B cell (primary cell): ENCODE data around the gene H2BK1. TPM values are rescaled to one million over a fixed set of nuclear protein-coding genes. Genes with fewer than 3 reads are reported as not detected.

ENCODE experiments used
- ATAC-seq: fragments of 200-7000 bp; cut with Tn5 transposase; one replicate; pipeline ENCODE4 v1.10.0; 2021; ENCODE audit warnings: low read depth, mild to moderate bottlenecking, moderate number of reproducible peaks, moderate library complexity
- CTCF ChIA-PET: fragments of 350-600 bp; sonication (Branson Sonifier 250); formaldehyde crosslinking; loops from one replicate; lab custom pipeline; 2021; ENCODE audit warnings: antibody characterized with exemption, inconsistent platforms; lab: Charles Lee
- POLR2A ChIA-PET: fragments of 350-600 bp; sonication (Branson Sonifier 250); formaldehyde crosslinking; loops from one replicate; lab custom pipeline; 2021; ENCODE audit warnings: antibody characterized with exemption; lab: Charles Lee
- DNase-seq: peaks from one replicate; pipeline ENCODE4 v3.0.0; 2013
- H2AFZ ChIP-seq: 2 replicates; pipeline ENCODE4 v1.6.1; 2012; ENCODE audit warnings: mild to moderate bottlenecking, low read depth, low read length; ENCODE audit not compliant: insufficient read depth, poor library complexity, severe bottlenecking
- H3K27ac ChIP-seq, 2 donors: 1 replicate in 1 of 2; 2 replicates in 1 of 2; pipeline ENCODE4 v1.5.1; 2012 to 2013; ENCODE audit warnings: low read length in 2 of 2, mild to moderate bottlenecking in 2 of 2, moderate library complexity in 1 of 2
- H3K27me3 ChIP-seq, 4 experiments: fragments of 200-600 bp in 1 of 4; sonication (generic) in 1 of 4; replicated peaks in 1 of 4; 1 replicate in 2 of 4; 2 replicates in 2 of 4; pipeline versions ENCODE4 v1.6.1 to v1.7.0; 2013 to 2016; ENCODE audit warnings: low read length in 3 of 4, mild to moderate bottlenecking in 2 of 4, mixed read lengths in 1 of 4, moderate library complexity in 1 of 4; ENCODE audit not compliant: insufficient read depth in 4 of 4, control insufficient read depth in 3 of 4; ENCODE audit errors: control extremely low read depth in 1 of 4
- H3K36me3 ChIP-seq, 2 experiments: replicated peaks in 1 of 2; 1 replicate in 1 of 2; 2 replicates in 1 of 2; pipeline versions ENCODE4 v1.6.1 to v1.7.1; 2013; ENCODE audit warnings: low read length in 1 of 2; ENCODE audit not compliant: insufficient read depth in 2 of 2, control insufficient read depth in 1 of 2; ENCODE audit errors: control extremely low read depth in 1 of 2, extremely low read depth in 1 of 2
- H3K4me1 ChIP-seq, 2 donors: fragments of 200-600 bp in 1 of 2; sonication (generic) in 1 of 2; 1 replicate in 1 of 2; 2 replicates in 1 of 2; pipeline versions ENCODE4 v1.5.1 to v1.6.1; 2013 to 2017; ENCODE audit warnings: low read length in 2 of 2; ENCODE audit not compliant: control insufficient read depth in 2 of 2, insufficient read depth in 2 of 2
- H3K4me2 ChIP-seq: replicated peaks from 2 replicates; pipeline ENCODE3; 2012; ENCODE audit warnings: mild to moderate bottlenecking, low read depth, low read length; ENCODE audit not compliant: poor library complexity, severe bottlenecking
- H3K4me3 ChIP-seq, 5 experiments: fragments of 200-600 bp in 1 of 5; sonication (generic) in 1 of 5; 1 replicate in 3 of 5; 2 replicates in 2 of 5; pipeline versions ENCODE4 v1.5.1 to v1.7.0; 2011 to 2016; ENCODE audit warnings: low read length in 4 of 5, mild to moderate bottlenecking in 4 of 5, low read depth in 2 of 5, control low read depth in 1 of 5, moderate library complexity in 1 of 5; ENCODE audit not compliant: insufficient read depth in 1 of 5; ENCODE audit errors: control extremely low read depth in 1 of 5, extremely low read depth in 1 of 5
- H3K79me2 ChIP-seq: fragments of 200-600 bp; sonication (generic); one replicate; pipeline ENCODE4 v1.6.0; 2016; ENCODE audit warnings: low read length; ENCODE audit not compliant: control insufficient read depth, insufficient read depth
- H3K9ac ChIP-seq: fragments of 200-600 bp; sonication (generic); 2 replicates; pipeline ENCODE4 v1.6.1; 2017; ENCODE audit warnings: mild to moderate bottlenecking, low read length, moderate library complexity
- H3K9me3 ChIP-seq, 3 donors: one replicate each; pipeline versions ENCODE4 v1.6.1 to v1.7.1; 2013; ENCODE audit warnings: low read length in 2 of 3; ENCODE audit not compliant: control insufficient read depth in 2 of 3, insufficient read depth in 1 of 3; ENCODE audit errors: control extremely low read depth in 1 of 3
- H4K20me1 ChIP-seq: 2 replicates; pipeline ENCODE4 v1.6.0; 2012; ENCODE audit warnings: mild to moderate bottlenecking, low read length; ENCODE audit not compliant: insufficient read depth, control insufficient read depth, poor library complexity, severe bottlenecking
- H3K27ac Mint-ChIP-seq: one replicate; pipeline ENCODE4 v1.8.0; 2021; ENCODE audit warnings: mixed read lengths
- H3K27me3 Mint-ChIP-seq: one replicate; pipeline ENCODE4 v1.8.0; 2021; ENCODE audit warnings: mixed read lengths
- H3K4me1 Mint-ChIP-seq: one replicate; pipeline ENCODE4 v1.8.0; 2021; ENCODE audit warnings: mixed read lengths
- H3K4me3 Mint-ChIP-seq: one replicate; pipeline ENCODE4 v1.8.0; 2021; ENCODE audit warnings: mixed read lengths
- H3K9me3 Mint-ChIP-seq: one replicate; pipeline ENCODE4 v1.8.0; 2022; ENCODE audit warnings: mixed read lengths; ENCODE audit not compliant: insufficient read depth
- EZH2 ChIP-seq: IDR thresholded peaks from 2 replicates; pipeline ENCODE4 v1.6.1; 2012; ENCODE audit warnings: borderline replicate concordance, low read depth, mild to moderate bottlenecking, moderate library complexity, low read length; ENCODE audit not compliant: insufficient read depth, poor library complexity, severe bottlenecking
- WGBS: methylation state at CpG from one replicate; pipeline ENCODE4 v1.1.5; 2013; ENCODE audit warnings: missing lambda C conversion rate; ENCODE audit not compliant: insufficient coverage; 5-methylcytosine and 5-hydroxymethylcytosine counted together
- intact Hi-C: fragments of 100-400 bp; cut with micrococcal nuclease; formaldehyde crosslinking; loops from one replicate; pipeline ENCODE4 v1.10.0; 2022
- polyA plus RNA-seq: library from polyadenylated mRNA; depleted of rRNA; stranded (reverse); fragments of >200 nt; gene quantifications from 2 replicates; pipeline ENCODE4 v1.2.3, GENCODE V29; 2012
- total RNA-seq, 2 donors: library from RNA; stranded (reverse); fragments of 120-200 nt in 1 of 2; gene quantifications; 1 replicate in 1 of 2; 2 replicates in 1 of 2; pipeline versions ENCODE4 v1.2.3 to v1.2.4, GENCODE V29; 2013 to 2022
- TF ChIP-seq, protein P1 (sequence below): fragments of 200-600 bp; IDR thresholded peaks from one replicate; pipeline ENCODE4 v1.8.0; 2022; ENCODE audit warnings: antibody characterized with exemption, mild to moderate bottlenecking

The H2BK1 gene
- total and polyA plus RNA-seq, 2 donors (not counting 1 experiment from before 2014, with no cell fraction given): 4.2 TPM; not detected in 1

DNA sequence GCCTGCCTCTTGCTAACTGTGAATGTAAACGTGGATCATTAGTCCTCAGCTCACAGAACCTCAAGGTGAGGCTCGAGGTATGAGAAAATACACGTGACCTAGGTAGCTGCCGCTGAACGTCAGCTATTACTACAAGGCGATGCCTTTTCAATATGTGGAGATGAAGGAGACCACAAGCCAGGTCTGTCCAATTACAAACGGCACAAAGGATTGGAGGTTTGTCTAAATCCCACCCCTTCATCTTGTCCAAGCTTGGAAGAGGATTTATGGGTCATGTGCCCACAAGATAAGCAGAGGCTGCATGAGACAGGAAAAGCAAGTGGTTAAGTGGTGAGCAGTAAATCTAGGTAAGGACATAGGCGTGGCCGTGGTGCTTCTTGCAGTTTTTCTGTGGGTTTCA lies 3.4 kb downstream of the H2BK1 start:
- no peaks in the 10 kb centered on the region for H3K4me1 ChIP-seq
- TF ChIP-seq, protein P1, sequence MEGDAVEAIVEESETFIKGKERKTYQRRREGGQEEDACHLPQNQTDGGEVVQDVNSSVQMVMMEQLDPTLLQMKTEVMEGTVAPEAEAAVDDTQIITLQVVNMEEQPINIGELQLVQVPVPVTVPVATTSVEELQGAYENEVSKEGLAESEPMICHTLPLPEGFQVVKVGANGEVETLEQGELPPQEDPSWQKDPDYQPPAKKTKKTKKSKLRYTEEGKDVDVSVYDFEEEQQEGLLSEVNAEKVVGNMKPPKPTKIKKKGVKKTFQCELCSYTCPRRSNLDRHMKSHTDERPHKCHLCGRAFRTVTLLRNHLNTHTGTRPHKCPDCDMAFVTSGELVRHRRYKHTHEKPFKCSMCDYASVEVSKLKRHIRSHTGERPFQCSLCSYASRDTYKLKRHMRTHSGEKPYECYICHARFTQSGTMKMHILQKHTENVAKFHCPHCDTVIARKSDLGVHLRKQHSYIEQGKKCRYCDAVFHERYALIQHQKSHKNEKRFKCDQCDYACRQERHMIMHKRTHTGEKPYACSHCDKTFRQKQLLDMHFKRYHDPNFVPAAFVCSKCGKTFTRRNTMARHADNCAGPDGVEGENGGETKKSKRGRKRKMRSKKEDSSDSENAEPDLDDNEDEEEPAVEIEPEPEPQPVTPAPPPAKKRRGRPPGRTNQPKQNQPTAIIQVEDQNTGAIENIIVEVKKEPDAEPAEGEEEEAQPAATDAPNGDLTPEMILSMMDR: no peak
- no peak for TF ChIP-seq EZH2
- H3K4me3 ChIP-seq: no peak overlapping the region
- Mint-ChIP-seq H3K27me3 (peaks cover 18% of the 10 kb centered on the region), H3K4me3 (no peak overlapping the region), H3K4me1 (no peaks in the 10 kb centered on the region), H3K27ac (no peak overlapping the region), H3K9me3 (no peaks in the 10 kb centered on the region)
- no peak overlapping the region for H3K27ac ChIP-seq
- no peak overlapping the region for H3K4me2 ChIP-seq
- H3K9ac ChIP-seq: no peak overlapping the region
- no peak overlapping the region for H2AFZ ChIP-seq
- intact Hi-C loops: no loop called here
- peaks cover 0 to 22% (median 1%) of the 10 kb centered on the region in 4 experiments for H3K27me3 ChIP-seq
- no peaks in the 10 kb centered on the region for H3K79me2 ChIP-seq
- POLR2A ChIA-PET: no interaction called here
- H4K20me1 ChIP-seq: no peaks in the 10 kb centered on the region
- WGBS: 13% methylated on average over 6 of the region's 9 CpGs
- H3K36me3 ChIP-seq: no peaks in the 10 kb centered on the region
- no peaks in the 10 kb centered on the region for H3K9me3 ChIP-seq
- DNase-seq (no peak), ATAC-seq (no peak)
- CTCF ChIA-PET: no interaction called here

DNA sequence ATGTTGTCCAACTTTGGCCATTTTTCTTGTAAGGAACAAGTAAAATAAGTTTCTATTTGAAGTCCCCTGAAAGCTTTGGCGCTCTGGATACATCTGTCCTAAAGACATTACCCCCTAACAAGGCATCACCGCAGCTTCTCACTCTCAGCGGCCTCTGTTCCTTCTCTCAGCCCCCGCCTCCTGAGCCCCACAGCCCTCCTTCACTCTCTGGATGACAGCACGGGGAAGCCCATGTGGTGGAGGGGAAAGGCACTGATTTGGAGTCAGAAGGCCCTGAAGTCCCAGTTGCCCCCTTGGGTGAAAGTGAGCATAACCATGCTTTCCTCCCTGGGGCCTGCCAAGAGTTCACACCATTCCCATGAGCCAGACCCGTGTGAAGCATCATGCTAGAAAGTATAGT lies 4.6 kb downstream of the H2BK1 start:
- no peak overlapping the region for H3K27ac ChIP-seq
- no peaks in the 10 kb centered on the region for H3K9me3 ChIP-seq
- no peak overlapping the region for H3K9ac ChIP-seq
- H3K4me3 ChIP-seq: no peak overlapping the region
- no peaks in the 10 kb centered on the region for H3K36me3 ChIP-seq
- no peaks in the 10 kb centered on the region for H3K4me1 ChIP-seq
- no peaks in the 10 kb centered on the region for H3K79me2 ChIP-seq
- WGBS: no CpG with 5 or more reads among the region's 6 CpGs
- TF ChIP-seq, protein P1: no peak
- no peak for TF ChIP-seq EZH2
- Mint-ChIP-seq H3K27ac (no peak overlapping the region), H3K27me3 (peaks cover 23% of the 10 kb centered on the region), H3K4me3 (no peak overlapping the region), H3K9me3 (no peaks in the 10 kb centered on the region), H3K4me1 (no peaks in the 10 kb centered on the region)
- no peaks in the 10 kb centered on the region for H4K20me1 ChIP-seq
- POLR2A ChIA-PET: no interaction called here
- H3K27me3 ChIP-seq: peaks cover 0 to 22% (median 1%) of the 10 kb centered on the region in 4 experiments
- intact Hi-C loops: no loop called here
- CTCF ChIA-PET: interaction anchor here (1.1 kb wide), 1 partner anchor 82 kb away, joined by 3 read pairs; no protein-coding TSS in a partner anchor
- DNase-seq: no peak
- H3K4me2 ChIP-seq: no peak overlapping the region
- no peak overlapping the region for H2AFZ ChIP-seq
- ATAC-seq: no peak
